Measurements from ENCODE around the gene DNMT3A. TPM values are rescaled to one million over a fixed set of nuclear protein-coding genes. Genes with fewer than 3 reads are reported as not detected.

DNMT3A gene
- total and polyA plus RNA-seq, 2 donors (not counting 1 experiment from before 2014, with no cell fraction given), result 8.9 to 24.5 TPM

DNA sequence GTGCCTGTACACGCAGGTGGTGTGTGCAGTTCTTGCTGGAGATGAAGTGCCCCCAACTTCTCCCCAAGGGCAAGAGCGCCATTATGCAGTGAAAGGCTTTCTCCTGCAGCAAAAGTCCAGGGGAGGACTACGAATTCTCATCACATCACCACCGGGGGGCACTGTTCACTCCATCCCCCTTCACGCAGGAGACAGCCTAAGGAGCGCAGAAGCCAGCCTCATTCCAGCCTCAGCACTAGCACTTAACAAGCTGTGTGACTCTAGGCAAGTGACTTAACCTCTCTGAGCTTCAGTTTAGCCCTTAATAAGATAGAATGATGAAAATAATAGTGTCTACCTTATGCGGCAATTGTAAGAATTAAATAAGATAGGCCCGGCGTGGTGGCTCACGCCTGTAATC is 32.3 kb downstream of the DNMT3A start:
- H3K4me1 Mint-ChIP-seq, result peaks cover 20% of the 10 kb centered on the region
- Histone ChIP-seq H2AFZ (ENCODE audit: insufficient read depth, low read depth, low read length, poor library complexity, severe bottlenecking) (no peak overlapping the region), H4K20me1 (ENCODE audit: control insufficient read depth, insufficient read depth, low read length, poor library complexity, severe bottlenecking) (peaks cover 12% of the 10 kb centered on the region), H3K9ac (ENCODE audit: low read length) (no peak overlapping the region), H3K9me3 (ENCODE audit: control extremely low read depth in 1 of 3, control insufficient read depth in 2 of 3, insufficient read depth in 1 of 3, low read length in 2 of 3) (no peaks in the 10 kb centered on the region), H3K79me2 (ENCODE audit: control insufficient read depth, insufficient read depth, low read length) (peaks cover 17% of the 10 kb centered on the region), H3K4me3 (ENCODE audit: control extremely low read depth in 1 of 5, extremely low read depth in 1 of 5, insufficient read depth in 1 of 5, low read depth in 2 of 5, low read length in 4 of 5) (no peak overlapping the region), H3K27ac (ENCODE audit: low read length in 2 of 2) (no peak overlapping the region), H3K27me3 (replicated peaks in 1 of 4; ENCODE audit: control extremely low read depth in 1 of 4, control insufficient read depth in 3 of 4, insufficient read depth in 4 of 4, low read length in 3 of 4) (no peaks in the 10 kb centered on the region), H3K4me1 (ENCODE audit: control insufficient read depth in 2 of 2, insufficient read depth in 2 of 2, low read length in 2 of 2) (peaks cover 5% of the 10 kb centered on the region in 2 donors), H3K4me2 (replicated peaks; ENCODE audit: low read depth, low read length, poor library complexity, severe bottlenecking) (no peak overlapping the region), H3K36me3 (replicated peaks in 1 of 2; ENCODE audit: control extremely low read depth in 1 of 2, control insufficient read depth in 1 of 2, extremely low read depth in 1 of 2, insufficient read depth in 2 of 2, low read length in 1 of 2) (peaks cover 0 to 31% of the 10 kb centered on the region in 2 experiments)
- ChIA-PET POLR2A (no interaction called here), CTCF (interaction anchor here (0.7 to 2.7 kb wide), 23 partner anchors 15 to 356 kb away, joined by 3 to 13 read pairs (median 3); no protein-coding TSS in a partner anchor)
- TF ChIP-seq, protein P1, sequence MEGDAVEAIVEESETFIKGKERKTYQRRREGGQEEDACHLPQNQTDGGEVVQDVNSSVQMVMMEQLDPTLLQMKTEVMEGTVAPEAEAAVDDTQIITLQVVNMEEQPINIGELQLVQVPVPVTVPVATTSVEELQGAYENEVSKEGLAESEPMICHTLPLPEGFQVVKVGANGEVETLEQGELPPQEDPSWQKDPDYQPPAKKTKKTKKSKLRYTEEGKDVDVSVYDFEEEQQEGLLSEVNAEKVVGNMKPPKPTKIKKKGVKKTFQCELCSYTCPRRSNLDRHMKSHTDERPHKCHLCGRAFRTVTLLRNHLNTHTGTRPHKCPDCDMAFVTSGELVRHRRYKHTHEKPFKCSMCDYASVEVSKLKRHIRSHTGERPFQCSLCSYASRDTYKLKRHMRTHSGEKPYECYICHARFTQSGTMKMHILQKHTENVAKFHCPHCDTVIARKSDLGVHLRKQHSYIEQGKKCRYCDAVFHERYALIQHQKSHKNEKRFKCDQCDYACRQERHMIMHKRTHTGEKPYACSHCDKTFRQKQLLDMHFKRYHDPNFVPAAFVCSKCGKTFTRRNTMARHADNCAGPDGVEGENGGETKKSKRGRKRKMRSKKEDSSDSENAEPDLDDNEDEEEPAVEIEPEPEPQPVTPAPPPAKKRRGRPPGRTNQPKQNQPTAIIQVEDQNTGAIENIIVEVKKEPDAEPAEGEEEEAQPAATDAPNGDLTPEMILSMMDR (IDR thresholded peaks at IDR 0.05), result peak; percentile 68
- no peak for TF ChIP-seq EZH2 (IDR thresholded peaks at IDR 0.05; ENCODE audit: borderline replicate concordance, insufficient read depth, low read depth, low read length, poor library complexity, severe bottlenecking)
- H3K27ac Mint-ChIP-seq, result no peak overlapping the region
- no peak overlapping the region for H3K4me3 Mint-ChIP-seq
- DNase-seq, result peak; percentile 75
- peak; percentile 63 for ATAC-seq (ENCODE audit: low read depth)
- no peaks in the 10 kb centered on the region for H3K27me3 Mint-ChIP-seq
- WGBS (ENCODE audit: insufficient coverage), result 75% methylated on average over 7 of the region's 10 CpGs
- no peaks in the 10 kb centered on the region for H3K9me3 Mint-ChIP-seq (ENCODE audit: insufficient read depth)
- intact Hi-C loops (cut with micrococcal nuclease), result loop anchor here (1.0 kb wide), 1 partner anchor 213 kb away; no protein-coding TSS in a partner anchor

DNA sequence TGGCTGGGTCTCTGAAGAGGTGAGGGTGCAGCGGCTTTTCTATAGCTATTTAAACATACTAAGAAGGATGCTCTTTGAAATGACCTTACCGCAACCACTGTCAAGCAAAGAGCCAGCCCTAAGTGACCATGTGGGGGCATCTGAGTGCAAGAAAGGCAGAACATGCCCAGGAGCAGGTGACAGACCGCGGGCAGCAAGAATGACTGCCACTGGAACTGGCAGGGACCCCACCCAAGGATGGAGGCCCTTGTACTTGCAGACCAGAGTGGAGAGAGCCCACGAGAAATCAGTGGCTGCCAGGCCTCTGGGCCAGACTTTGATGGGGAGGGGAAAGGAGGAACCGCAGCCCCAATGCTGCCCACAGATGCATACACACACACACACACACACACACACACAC is 33.1 kb downstream of the DNMT3A start:
- no peak overlapping the region for H3K4me3 Mint-ChIP-seq
- H3K27ac Mint-ChIP-seq, result no peak overlapping the region
- DNase-seq (no peak), ATAC-seq (ENCODE audit: low read depth) (no peak)
- CTCF ChIA-PET, result interaction anchor here (0.6 to 2.7 kb wide), 15 partner anchors 14 to 356 kb away, joined by 3 to 13 read pairs (median 3); no protein-coding TSS in a partner anchor
- peaks cover 11% of the 10 kb centered on the region for H3K79me2 ChIP-seq (ENCODE audit: control insufficient read depth, insufficient read depth, low read length)
- H3K4me1 ChIP-seq (ENCODE audit: control insufficient read depth in 2 of 2, insufficient read depth in 2 of 2, low read length in 2 of 2), result peaks cover 0 to 2% of the 10 kb centered on the region in 2 donors
- H4K20me1 ChIP-seq (ENCODE audit: control insufficient read depth, insufficient read depth, low read length, poor library complexity, severe bottlenecking), result peaks cover 5% of the 10 kb centered on the region
- H2AFZ ChIP-seq (ENCODE audit: insufficient read depth, low read depth, low read length, poor library complexity, severe bottlenecking), result no peak overlapping the region
- H3K27me3 Mint-ChIP-seq, result no peaks in the 10 kb centered on the region
- no peak overlapping the region for H3K27ac ChIP-seq (ENCODE audit: low read length in 2 of 2)
- TF ChIP-seq, protein P1 (IDR thresholded peaks at IDR 0.05), result no peak
- no peak for TF ChIP-seq EZH2 (IDR thresholded peaks at IDR 0.05; ENCODE audit: borderline replicate concordance, insufficient read depth, low read depth, low read length, poor library complexity, severe bottlenecking)
- WGBS (ENCODE audit: insufficient coverage), result 100% methylated on average over 3 of the region's 6 CpGs
- H3K36me3 ChIP-seq (replicated peaks in 1 of 2; ENCODE audit: control extremely low read depth in 1 of 2, control insufficient read depth in 1 of 2, extremely low read depth in 1 of 2, insufficient read depth in 2 of 2, low read length in 1 of 2), result peaks cover 0 to 34% of the 10 kb centered on the region in 2 experiments
- no peaks in the 10 kb centered on the region for H3K27me3 ChIP-seq (replicated peaks in 1 of 4; ENCODE audit: control extremely low read depth in 1 of 4, control insufficient read depth in 3 of 4, insufficient read depth in 4 of 4, low read length in 3 of 4)
- H3K9me3 ChIP-seq (ENCODE audit: control extremely low read depth in 1 of 3, control insufficient read depth in 2 of 3, insufficient read depth in 1 of 3, low read length in 2 of 3), result no peaks in the 10 kb centered on the region
- intact Hi-C loops (cut with micrococcal nuclease), result no loop called here
- POLR2A ChIA-PET, result no interaction called here
- H3K9ac ChIP-seq (ENCODE audit: low read length), result no peak overlapping the region
- peaks cover 18% of the 10 kb centered on the region for H3K4me1 Mint-ChIP-seq
- H3K4me3 ChIP-seq (ENCODE audit: control extremely low read depth in 1 of 5, extremely low read depth in 1 of 5, insufficient read depth in 1 of 5, low read depth in 2 of 5, low read length in 4 of 5), result no peak overlapping the region
- H3K9me3 Mint-ChIP-seq (ENCODE audit: insufficient read depth), result no peaks in the 10 kb centered on the region
- H3K4me2 ChIP-seq (replicated peaks; ENCODE audit: low read depth, low read length, poor library complexity, severe bottlenecking), result no peak overlapping the region

Data from B cell (primary cell).